HepG2 (cell line): ENCODE measurements around the gene AARS2. TPM values are rescaled to one million over a fixed set of nuclear protein-coding genes. Genes with fewer than 3 reads are reported as not detected.

Source experiments
- ATAC-seq: fragments of 200-7000 bp; cut with Tn5 transposase; 3 replicates; pipeline ENCODE4 v1.9.1; 2020; ENCODE audit warnings: mild to moderate bottlenecking, moderate library complexity
- BruUV-seq: library from RNA; stranded (reverse); fragments of 400-500 nt; replicated peaks from 2 replicates; lab custom pipeline; 2021; lab: Mats Ljungman, UMichigan
- CTCF ChIA-PET: fragments of 300-600 bp; formaldehyde crosslinking; extraction: SDS; loops from one replicate; lab custom pipeline; 2021; ENCODE audit warnings: low total read pairs, inconsistent platforms, low intra/inter-chr PET ratio; lab: Yijun Ruan, JAX
- POLR2A ChIA-PET: fragments of 350-600 bp; sonication (Branson Sonifier 250); formaldehyde crosslinking; loops from one replicate; lab custom pipeline; 2020; ENCODE audit warnings: antibody characterized with exemption, inconsistent platforms; lab: Yijun Ruan, JAX
- DNase-seq: peaks from one replicate; pipeline ENCODE4 v3.0.0-alpha.2; 2015; ENCODE audit warnings: low spot score
- FAIRE-seq: peaks from 3 replicates; lab custom pipeline; 2011; peaks lifted over from hg19 to GRCh38; lab: Jason Lieb, UNC
- H2AFZ ChIP-seq: one replicate; pipeline ENCODE4 v1.6.1; 2011; ENCODE audit warnings: low read length, inconsistent platforms
- H3K27ac ChIP-seq: fragments of 300-600 bp; 3 replicates; pipeline ENCODE4 v1.8.0; 2011; ENCODE audit warnings: mixed run types, mild to moderate bottlenecking, mixed read lengths, low read length, inconsistent platforms; ENCODE audit not compliant: insufficient read depth; ENCODE audit errors: extremely low read length
- H3K27me3 ChIP-seq, 2 experiments: fragments of 200-600 bp in 1 of 2; 2 replicates in 1 of 2; 3 replicates in 1 of 2; pipeline versions ENCODE4 v1.6.0 to v1.8.0; 2011; ENCODE audit warnings: low read length in 2 of 2, mild to moderate bottlenecking in 2 of 2, moderate library complexity in 2 of 2, inconsistent platforms in 1 of 2; ENCODE audit not compliant: insufficient read depth in 2 of 2, control insufficient read depth in 1 of 2
- H3K36me3 ChIP-seq, 2 experiments: fragments of 200-600 bp in 1 of 2; replicated peaks in 1 of 2; 2 replicates in 1 of 2; 3 replicates in 1 of 2; pipeline versions ENCODE4 v1.5.1 to v1.8.0; 2011; ENCODE audit warnings: low read length in 2 of 2, inconsistent platforms in 1 of 2; ENCODE audit not compliant: insufficient read depth in 2 of 2, control insufficient read depth in 1 of 2
- H3K4me1 ChIP-seq: 2 replicates; pipeline ENCODE4 v1.5.1; 2012; ENCODE audit warnings: low read length, inconsistent platforms; ENCODE audit not compliant: insufficient read depth
- H3K4me2 ChIP-seq: 2 replicates; pipeline ENCODE4 v1.6.0; 2011; ENCODE audit warnings: low read depth, low read length, inconsistent platforms
- H3K4me3 ChIP-seq, 3 experiments: fragments of 200-600 bp in 1 of 3; sonication (generic), shearing (Covaris generic) in 1 of 3; replicated peaks in 1 of 3; 2 replicates each; pipeline ENCODE4 v1.5.1; 2011 to 2016; ENCODE audit warnings: low read length in 3 of 3, inconsistent platforms in 2 of 3, low read depth in 2 of 3, mild to moderate bottlenecking in 2 of 3, control low read depth in 1 of 3, mixed read lengths in 1 of 3; ENCODE audit not compliant: insufficient read depth in 1 of 3
- H3K79me2 ChIP-seq: one replicate; pipeline ENCODE4 v1.6.1; 2011; ENCODE audit warnings: low read length, inconsistent platforms; ENCODE audit not compliant: insufficient read depth
- H3K9ac ChIP-seq: 2 replicates; pipeline ENCODE4 v1.6.0; 2011; ENCODE audit warnings: mild to moderate bottlenecking, low read depth, low read length, inconsistent platforms; ENCODE audit not compliant: insufficient read depth
- H3K9me3 ChIP-seq: 2 replicates; pipeline ENCODE4 v1.5.1; 2012; ENCODE audit warnings: mild to moderate bottlenecking, low read length
- H4K20me1 ChIP-seq: 2 replicates; pipeline ENCODE4 v1.6.0; 2011; ENCODE audit warnings: inconsistent platforms, mild to moderate bottlenecking, low read length, moderate library complexity; ENCODE audit not compliant: insufficient read depth
- AGO2 ChIP-seq: fragments of 200-400 bp; formaldehyde crosslinking; optimal IDR thresholded peaks from 2 replicates; pipeline ENCODE3; 2017; ENCODE audit warnings: mild to moderate bottlenecking, low read depth, low read length, moderate library complexity
- ATF7-NPFF ChIP-seq: sonication (generic); formaldehyde crosslinking; IDR thresholded peaks from 2 replicates; pipeline ENCODE4 v1.8.1; 2023; ENCODE audit warnings: mild to moderate bottlenecking, low read depth, missing genetic modification reagents, moderate library complexity
- ETV6 ChIP-seq: sonication (generic); formaldehyde crosslinking; conservative IDR thresholded peaks from 2 replicates; pipeline ENCODE4 v1.4.0; 2020; ENCODE audit warnings: missing genetic modification reagents
- LRRFIP1 ChIP-seq: sonication (generic); formaldehyde crosslinking; conservative IDR thresholded peaks from 2 replicates; pipeline ENCODE4 v1.4.0; 2020; ENCODE audit warnings: missing genetic modification reagents
- NFYB ChIP-seq: sonication (generic); formaldehyde crosslinking; IDR thresholded peaks from 2 replicates; pipeline ENCODE4 v1.4.0; 2020; ENCODE audit warnings: missing genetic modification reagents
- ZBTB43 ChIP-seq: sonication (generic); formaldehyde crosslinking; conservative IDR thresholded peaks from 2 replicates; pipeline ENCODE4 v1.4.0; 2020; ENCODE audit warnings: missing genetic modification reagents
- ZNF709 ChIP-seq: sonication (generic); formaldehyde crosslinking; IDR thresholded peaks from 2 replicates; pipeline ENCODE4 v1.5.0; 2020; ENCODE audit warnings: mild to moderate bottlenecking, missing genetic modification reagents
- ZNF747 ChIP-seq: sonication (generic); formaldehyde crosslinking; IDR thresholded peaks from 2 replicates; pipeline ENCODE4 v1.8.1; 2023; ENCODE audit warnings: missing genetic modification reagents, mild to moderate bottlenecking, borderline replicate concordance
- WGBS: methylation state at CpG from one replicate; pipeline ENCODE4 v1.1.6; 2017; ENCODE audit warnings: low lambda C conversion rate; 5-methylcytosine and 5-hydroxymethylcytosine counted together
- in situ Hi-C: cut with HindIII; loops from 2 replicates; pipeline ENCODE4 v1.10.0; 2017; ENCODE audit warnings: low pct_unique_long_range_greater_than_20kb; ENCODE audit not compliant: extremely low pct_ligation_motif_present
- intact Hi-C: fragments of 100-400 bp; cut with micrococcal nuclease; formaldehyde crosslinking; loops from one replicate; pipeline ENCODE4 v1.10.0; 2022; ENCODE audit not compliant: unreplicated experiment
- polyA plus RNA-seq, 8 experiments: library from polyadenylated mRNA; depleted of rRNA in 3 of 8; stranded (reverse) in 7 of 8; unstranded in 1 of 8; fragments of >200 nt; fragmentation: Illumina TruSeq in 4 of 8; extraction: Trizol in 4 of 8; gene quantifications; 2 replicates each; pipeline versions ENCODE4 v1.2.1 to v1.2.3, GENCODE V29; 2011 to 2016; ENCODE audit warnings: low read depth in 4 of 8, missing spikeins in 1 of 8, mixed read lengths in 1 of 8; ENCODE audit not compliant: insufficient read depth in 1 of 8
- total RNA-seq, 5 experiments: library from RNA; depleted of rRNA; stranded (reverse); fragments of >200 nt; fragmentation: Illumina TruSeq; extraction: Trizol; gene quantifications; 2 replicates each; pipeline ENCODE4 v1.2.3, GENCODE V29; 2016; ENCODE audit warnings: low read depth in 1 of 5
- TF ChIP-seq, protein P1 (sequence below): sonication (generic); IDR thresholded peaks from 2 replicates; pipeline ENCODE4 v1.6.1; 2016; ENCODE audit warnings: low read depth, borderline replicate concordance

The AARS2 gene
- total and polyA plus RNA-seq, 2 of the 13 experiments (the other 11 are each of a cell fraction or from before 2014, with no cell fraction given) = 7.5 to 24.1 TPM

DNA sequence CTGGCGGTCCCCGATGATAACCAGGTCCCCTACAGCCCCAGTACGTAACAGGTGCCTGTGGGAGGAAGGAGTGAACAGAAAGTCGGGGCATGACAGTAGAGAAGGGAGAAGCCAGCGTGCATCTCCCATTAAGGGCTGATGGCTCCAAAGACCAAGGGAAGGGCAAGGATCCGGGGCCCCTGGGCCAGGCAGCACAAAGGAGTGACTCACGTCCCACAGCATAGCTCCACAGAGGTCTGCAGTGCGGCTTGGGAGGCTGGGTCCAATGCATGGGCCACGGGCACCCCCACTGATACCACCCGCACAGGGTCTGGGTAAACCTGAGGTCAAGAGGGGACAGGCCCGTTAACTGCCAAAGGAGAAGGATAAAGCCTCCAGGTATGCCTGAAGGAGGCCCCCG is 10.3 kb downstream of the AARS2 start (continued):
- TF ChIP-seq LRRFIP1 (CRISPR knock-in tag) (no peak), ETV6 (CRISPR knock-in tag) (no peak), ATF7-NPFF (no peak)

- no peaks in the 10 kb centered on the region for H3K27me3 ChIP-seq
- intact Hi-C loops (no loop called here), in situ Hi-C loops (no loop called here)
- DNase-seq (no peak), ATAC-seq (no peak), FAIRE-seq (no peak)
- H2AFZ ChIP-seq = no peak overlapping the region
- no peak overlapping the region for H3K9ac ChIP-seq
- no peaks in the 10 kb centered on the region for H3K4me1 ChIP-seq
- no peak overlapping the region for H3K4me3 ChIP-seq
- H3K36me3 ChIP-seq = peaks cover 48 to 54% of the 10 kb centered on the region in 2 experiments
- H4K20me1 ChIP-seq = no peaks in the 10 kb centered on the region
- POLR2A ChIA-PET = no interaction called here
- H3K4me2 ChIP-seq = no peak overlapping the region
- H3K79me2 ChIP-seq = no peaks in the 10 kb centered on the region
- CTCF ChIA-PET = interaction anchor here (3.9 kb wide), 1 partner anchor 34 kb away, joined by 37 read pairs; no protein-coding TSS in a partner anchor
- WGBS = 97% methylated on average over 14 of the region's 14 CpGs
- TF ChIP-seq NFYB (CRISPR knock-in tag) = no peak
- no peak for TF ChIP-seq ZBTB43 (CRISPR knock-in tag)
- TF ChIP-seq ZNF747 (CRISPR knock-in tag) = no peak
- TF ChIP-seq ZNF709 = no peak
- TF ChIP-seq, protein P1, sequence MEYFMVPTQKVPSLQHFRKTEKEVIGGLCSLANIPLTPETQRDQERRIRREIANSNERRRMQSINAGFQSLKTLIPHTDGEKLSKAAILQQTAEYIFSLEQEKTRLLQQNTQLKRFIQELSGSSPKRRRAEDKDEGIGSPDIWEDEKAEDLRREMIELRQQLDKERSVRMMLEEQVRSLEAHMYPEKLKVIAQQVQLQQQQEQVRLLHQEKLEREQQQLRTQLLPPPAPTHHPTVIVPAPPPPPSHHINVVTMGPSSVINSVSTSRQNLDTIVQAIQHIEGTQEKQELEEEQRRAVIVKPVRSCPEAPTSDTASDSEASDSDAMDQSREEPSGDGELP = no peak
- TF ChIP-seq AGO2 = no peak
- no peaks in the 10 kb centered on the region for H3K9me3 ChIP-seq
- BruUV-seq = no TSS peak
- no peak overlapping the region for H3K27ac ChIP-seq
Measured at GRCh38 chr6:44301782-44302564, 11.2 kb downstream of the AARS2 start.
